Transverse colon (tissue), 4 donors: Measurements from ENCODE around the gene ATG9B. TPM values are rescaled to one million over a fixed set of nuclear protein-coding genes. Genes with fewer than 3 reads are reported as not detected.

Experiments
- DNase-seq: peaks from one replicate; pipeline ENCODE4 v3.0.0-alpha.2; 2019
- H3K27ac ChIP-seq, 4 donors: fragments of 200-600 bp; sonication (generic); 2 replicates each; pipeline ENCODE4 v1.5.1; 2016 to 2018; ENCODE audit warnings: inconsistent platforms in 4 of 4
- H3K27me3 ChIP-seq: fragments of 200-600 bp; sonication (generic); 2 replicates; pipeline ENCODE4 v1.5.1; 2017; ENCODE audit warnings: inconsistent platforms
- H3K36me3 ChIP-seq, 4 donors: fragments of 200-600 bp; sonication (generic); 2 replicates each; pipeline ENCODE4 v1.5.1; 2017 to 2019; ENCODE audit warnings: inconsistent platforms in 4 of 4
- H3K4me1 ChIP-seq, 4 donors: fragments of 200-600 bp; sonication (generic); 2 replicates each; pipeline ENCODE4 v1.5.1; 2017 to 2020; ENCODE audit warnings: inconsistent platforms in 4 of 4
- H3K4me3 ChIP-seq, 4 donors: fragments of 200-600 bp; sonication (generic); 1 replicate in 1 of 4; 2 replicates in 3 of 4; pipeline versions ENCODE4 v1.5.1 to v1.6.1; 2017 to 2019; ENCODE audit warnings: inconsistent platforms in 4 of 4
- H3K9me3 ChIP-seq, 2 donors: fragments of 200-600 bp; sonication (generic); 2 replicates each; pipeline ENCODE4 v1.5.1; 2017 to 2019; ENCODE audit warnings: inconsistent platforms in 2 of 2
- EP300 ChIP-seq: sonication (generic); formaldehyde crosslinking; IDR thresholded peaks from one replicate; pipeline ENCODE4 v1.6.1; 2017; ENCODE audit warnings: antibody characterized with exemption, low read depth
- POLR2A ChIP-seq: fragments of 450-650 bp; IDR thresholded peaks from one replicate; pipeline ENCODE4 v1.6.1; 2016; ENCODE audit warnings: antibody characterized with exemption, mild to moderate bottlenecking, moderate library complexity
- POLR2AphosphoS5 ChIP-seq, 3 donors: sonication (generic); formaldehyde crosslinking; IDR thresholded peaks; one replicate each; pipeline ENCODE4 v1.6.1; 2016; ENCODE audit warnings: antibody characterized with exemption in 3 of 3
- WGBS, 2 donors: methylation state at CpG; one replicate each; pipeline ENCODE4 v1.1.5; 2018; ENCODE audit warnings: low coverage in 1 of 2; 5-methylcytosine and 5-hydroxymethylcytosine counted together
- in situ Hi-C, 4 donors: fragments of 200-750 bp; cut with MboI; loops; one replicate each; pipeline versions ENCODE4 v1.15.0 to v1.15.1; 2017; ENCODE audit warnings: low sequenced_read_pairs in 3 of 4, low pct_ligation_motif_present in 1 of 4, low pct_unique_long_range_greater_than_20kb in 1 of 4
- intact Hi-C: fragments of 100-400 bp; cut with DNase I; formaldehyde crosslinking; loops from one replicate; pipeline ENCODE4 v1.15.1; 2023; ENCODE audit warnings: low total_unique reads
- total RNA-seq, 4 donors: library from RNA; depleted of rRNA; stranded (reverse); fragments of >200 nt; gene quantifications; one replicate each; pipeline ENCODE4 v1.1.0, GENCODE V29; 2016
- TF ChIP-seq, protein P1 (sequence below), 5 experiments: fragments of 200-600 bp in 3 of 5; fragments of 450-650 bp in 2 of 5; sonication (generic) in 3 of 5; IDR thresholded peaks; 1 replicate in 2 of 5; 2 replicates in 3 of 5; pipeline ENCODE4 v1.5.1; 2016 to 2017; ENCODE audit warnings: antibody characterized with exemption in 5 of 5, inconsistent platforms in 3 of 5, mild to moderate bottlenecking in 2 of 5, moderate library complexity in 1 of 5

ATG9B gene
- total RNA-seq, 4 donors from 2014 or later, result 1.1 TPM; not detected in 3

DNA sequence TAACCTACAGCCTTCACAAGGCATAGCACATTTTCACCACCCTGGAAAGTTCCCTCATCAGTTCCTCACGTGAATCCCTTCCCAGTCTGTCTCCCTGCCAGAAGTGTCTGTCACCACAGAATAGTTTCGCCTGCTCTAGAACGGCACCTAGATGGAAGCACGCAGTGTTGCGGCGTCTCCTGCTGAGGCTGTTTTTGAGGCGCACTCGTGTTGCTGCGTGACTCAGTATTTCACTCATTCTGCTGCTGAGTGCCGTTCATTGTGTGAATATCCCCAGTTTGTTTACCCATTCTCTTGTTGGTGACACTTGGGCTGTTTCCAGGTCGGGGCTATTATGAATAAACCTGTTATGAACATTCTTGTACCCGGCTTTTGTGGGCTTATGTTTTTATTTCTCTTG is 20.7 kb downstream of the ATG9B start:
- DNase-seq, result peak; percentile 35
- in situ Hi-C loops (no loop called here), intact Hi-C loops (no loop called here)
- Histone ChIP-seq H3K9me3 (no peaks in the 10 kb centered on the region), H3K27ac (no peak overlapping the region), H3K4me1 (peaks cover 0 to 5% (median 2%) of the 10 kb centered on the region in 4 donors), H3K27me3 (no peaks in the 10 kb centered on the region), H3K36me3 (no peaks in the 10 kb centered on the region), H3K4me3 (no peak overlapping the region)
- 35 to 44% methylated on average over 6 to 11 of the region's 12 CpGs for WGBS, 2 donors
- no peak for TF ChIP-seq EP300
- TF ChIP-seq POLR2AphosphoS5 (IDR thresholded peaks at IDR 0.05), result no peak
- TF ChIP-seq POLR2A, result no peak
- TF ChIP-seq, protein P1, sequence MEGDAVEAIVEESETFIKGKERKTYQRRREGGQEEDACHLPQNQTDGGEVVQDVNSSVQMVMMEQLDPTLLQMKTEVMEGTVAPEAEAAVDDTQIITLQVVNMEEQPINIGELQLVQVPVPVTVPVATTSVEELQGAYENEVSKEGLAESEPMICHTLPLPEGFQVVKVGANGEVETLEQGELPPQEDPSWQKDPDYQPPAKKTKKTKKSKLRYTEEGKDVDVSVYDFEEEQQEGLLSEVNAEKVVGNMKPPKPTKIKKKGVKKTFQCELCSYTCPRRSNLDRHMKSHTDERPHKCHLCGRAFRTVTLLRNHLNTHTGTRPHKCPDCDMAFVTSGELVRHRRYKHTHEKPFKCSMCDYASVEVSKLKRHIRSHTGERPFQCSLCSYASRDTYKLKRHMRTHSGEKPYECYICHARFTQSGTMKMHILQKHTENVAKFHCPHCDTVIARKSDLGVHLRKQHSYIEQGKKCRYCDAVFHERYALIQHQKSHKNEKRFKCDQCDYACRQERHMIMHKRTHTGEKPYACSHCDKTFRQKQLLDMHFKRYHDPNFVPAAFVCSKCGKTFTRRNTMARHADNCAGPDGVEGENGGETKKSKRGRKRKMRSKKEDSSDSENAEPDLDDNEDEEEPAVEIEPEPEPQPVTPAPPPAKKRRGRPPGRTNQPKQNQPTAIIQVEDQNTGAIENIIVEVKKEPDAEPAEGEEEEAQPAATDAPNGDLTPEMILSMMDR (IDR thresholded peaks at IDR 0.05), result no peak

DNA sequence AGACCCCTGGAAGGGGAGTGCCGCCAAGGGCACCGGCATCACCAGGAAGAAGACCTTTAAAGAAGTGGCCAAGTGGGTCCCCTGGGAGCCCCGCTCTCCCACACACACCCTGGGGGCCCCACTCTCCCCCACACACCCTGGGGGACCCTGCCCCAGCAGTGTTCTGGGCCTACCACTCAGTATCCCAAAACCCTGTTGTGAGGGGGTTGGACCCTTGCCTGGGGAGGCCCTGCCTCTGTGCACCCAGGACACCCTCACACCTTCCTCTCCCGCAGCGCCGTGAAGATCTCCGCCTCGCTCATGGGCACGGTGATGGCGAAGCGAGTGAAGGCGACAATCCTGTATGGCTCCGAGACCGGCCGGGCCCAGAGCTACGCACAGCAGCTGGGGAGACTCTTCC is 22.7 kb downstream of the ATG9B start:
- 99 to 100% methylated on average over 1 to 11 of the region's 16 CpGs for WGBS, 2 donors

DNA sequence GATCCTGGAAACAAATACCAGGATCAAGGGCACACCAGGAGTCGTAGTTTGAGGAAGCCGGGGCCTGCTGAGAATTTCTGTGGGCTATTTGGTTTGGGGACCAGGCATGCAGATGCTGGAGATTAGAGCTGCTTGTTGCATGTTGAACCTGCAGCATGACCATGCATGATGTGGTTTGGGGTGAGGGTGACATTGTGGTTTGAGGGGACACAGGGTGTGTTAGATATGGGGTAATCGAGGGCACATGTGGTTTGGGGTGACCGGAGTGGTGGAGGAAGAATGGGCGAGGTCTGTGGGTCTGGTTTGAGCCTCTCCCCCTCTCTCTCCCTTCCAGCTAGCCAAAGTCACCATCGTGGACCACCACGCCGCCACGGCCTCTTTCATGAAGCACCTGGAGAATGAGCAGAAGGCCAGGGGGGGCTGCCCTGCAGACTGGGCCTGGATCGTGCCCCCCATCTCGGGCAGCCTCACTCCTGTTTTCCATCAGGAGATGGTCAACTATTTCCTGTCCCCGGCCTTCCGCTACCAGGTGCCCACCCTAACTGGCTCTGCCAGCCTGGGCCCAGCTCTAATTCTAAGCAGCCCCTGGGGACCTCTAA is 23.3 kb downstream of the ATG9B start:
- Histone ChIP-seq H3K4me3 (no peak overlapping the region), H3K36me3 (no peaks in the 10 kb centered on the region), H3K4me1 (peaks cover 0 to 5% (median 2%) of the 10 kb centered on the region in 4 donors), H3K27ac (no peak overlapping the region), H3K27me3 (peaks cover 7% of the 10 kb centered on the region), H3K9me3 (no peaks in the 10 kb centered on the region)
- 85% methylated on average over 13 of the region's 13 CpGs; no CpG with 5 or more reads in 1 of the 2 donors for WGBS, 2 donors
- intact Hi-C loops, result no loop called here
- no peak for DNase-seq
- in situ Hi-C loops, result no loop called here
- TF ChIP-seq POLR2AphosphoS5 (IDR thresholded peaks at IDR 0.05) (no peak), EP300 (no peak), POLR2A (no peak)
- TF ChIP-seq, protein P1 (IDR thresholded peaks at IDR 0.05), result no peak

More for the DNA sequence above, 22.7 kb downstream of the ATG9B start:
- Histone ChIP-seq H3K27me3 (peaks cover 6% of the 10 kb centered on the region), H3K4me3 (no peak overlapping the region), H3K9me3 (no peaks in the 10 kb centered on the region), H3K27ac (no peak overlapping the region), H3K4me1 (peaks cover 0 to 5% (median 2%) of the 10 kb centered on the region in 4 donors), H3K36me3 (no peaks in the 10 kb centered on the region)
- in situ Hi-C loops, result no loop called here
- intact Hi-C loops, result no loop called here
- DNase-seq, result no peak
- TF ChIP-seq EP300 (no peak), POLR2A (no peak), POLR2AphosphoS5 (IDR thresholded peaks at IDR 0.05) (no peak)
- TF ChIP-seq, protein P1 (IDR thresholded peaks at IDR 0.05), result no peak

DNA sequence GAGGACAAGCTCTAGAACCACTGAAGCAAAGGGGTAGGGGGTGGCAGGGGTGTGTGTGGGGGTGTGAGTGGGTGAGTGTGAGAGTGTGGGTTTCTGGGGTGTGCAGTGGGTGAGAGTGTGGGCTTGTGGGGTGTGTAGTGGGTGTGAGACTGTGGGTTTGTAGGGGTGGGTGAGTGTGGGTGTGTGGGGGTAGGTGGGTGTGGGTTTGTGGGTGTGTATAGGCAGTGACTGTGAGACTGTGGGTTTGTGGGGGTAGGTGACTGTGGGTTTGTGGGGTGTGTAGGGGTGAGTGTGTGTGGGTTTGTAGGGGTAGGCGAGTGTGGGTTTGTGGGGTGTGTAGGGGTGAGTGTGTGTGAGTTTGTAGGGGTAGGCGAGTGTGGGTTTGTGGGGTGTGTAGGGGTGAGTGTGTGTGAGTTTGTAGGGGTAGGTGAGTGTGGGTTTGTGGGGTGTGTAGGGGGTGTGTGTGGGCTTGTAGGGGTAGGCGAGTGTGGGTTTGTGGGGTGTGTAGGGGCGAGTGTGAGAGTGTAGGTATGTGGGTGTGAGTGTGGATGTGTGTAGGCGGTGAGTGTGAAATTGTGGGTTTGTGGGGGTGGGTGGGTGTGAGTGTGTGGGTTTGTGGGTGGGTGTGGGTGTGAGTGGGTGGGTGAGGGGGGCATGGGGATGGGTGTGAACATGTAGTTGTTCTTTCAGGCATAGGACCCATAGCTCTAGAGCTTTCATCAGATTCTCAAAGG is 24.6 kb downstream of the ATG9B start:
- intact Hi-C loops, result no loop called here
- no peak overlapping the region for H3K27ac ChIP-seq
- 73 to 84% methylated on average over 3 to 5 of the region's 5 CpGs for WGBS, 2 donors

More for the DNA sequence above, 24.6 kb downstream of the ATG9B start:
- Histone ChIP-seq H3K4me3 (no peak overlapping the region), H3K4me1 (peaks cover 0 to 7% (median 2%) of the 10 kb centered on the region in 4 donors), H3K36me3 (no peaks in the 10 kb centered on the region), H3K9me3 (no peaks in the 10 kb centered on the region), H3K27me3 (peaks cover 7% of the 10 kb centered on the region)
- DNase-seq, result no peak
- TF ChIP-seq POLR2AphosphoS5 (IDR thresholded peaks at IDR 0.05) (no peak), EP300 (no peak), POLR2A (no peak)
- TF ChIP-seq, protein P1 (IDR thresholded peaks at IDR 0.05), result no peak
- in situ Hi-C loops, result loop anchor here in 3 of 4 donors (25.0 kb wide), 3 partner anchors 112 to 562 kb away; no protein-coding TSS in a partner anchor
